ENCODE results near the gene PTPN9.

DNA sequence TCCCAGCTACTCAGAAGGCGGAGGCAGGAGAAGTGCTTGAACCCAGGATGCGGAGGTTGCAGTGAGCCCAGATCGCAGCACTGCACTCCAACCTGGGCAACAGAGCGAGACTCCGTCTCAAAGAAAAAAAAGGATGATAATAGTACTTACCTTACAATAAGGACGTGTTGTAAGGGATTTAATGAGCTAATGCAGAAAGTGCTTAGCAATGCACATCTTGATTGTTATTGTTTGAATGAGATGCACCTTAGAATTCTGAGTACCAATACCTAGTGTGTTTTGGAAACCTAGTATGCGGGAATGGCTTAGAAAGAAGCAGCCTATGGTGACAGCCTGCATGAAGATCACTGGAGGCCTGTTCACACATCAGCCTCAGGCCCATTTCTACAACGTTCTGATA is 26.9 kb upstream of the PTPN9 start:
- no peak for TF ChIP-seq CTCF (IDR thresholded peaks at IDR 0.05)
- TF ChIP-seq POLR2A (IDR thresholded peaks at IDR 0.05), result no peak
- no peak for TF ChIP-seq POLR2AphosphoS5 (IDR thresholded peaks at IDR 0.05)

Data from prostate gland (tissue), 2 donors.